NCI-H1105 (cell line): Measurements from ENCODE around the gene UACA.
"Not testable (repeated sequence)": the region's sequence is repeated elsewhere in the genome, so short reads cannot be mapped to it uniquely, and the experiment has no call there.

Source experiments
- DNase-seq: peaks from one replicate; lab custom pipeline; 2025; lab: John Stamatoyannopoulos, UW

The UACA gene

DNA sequence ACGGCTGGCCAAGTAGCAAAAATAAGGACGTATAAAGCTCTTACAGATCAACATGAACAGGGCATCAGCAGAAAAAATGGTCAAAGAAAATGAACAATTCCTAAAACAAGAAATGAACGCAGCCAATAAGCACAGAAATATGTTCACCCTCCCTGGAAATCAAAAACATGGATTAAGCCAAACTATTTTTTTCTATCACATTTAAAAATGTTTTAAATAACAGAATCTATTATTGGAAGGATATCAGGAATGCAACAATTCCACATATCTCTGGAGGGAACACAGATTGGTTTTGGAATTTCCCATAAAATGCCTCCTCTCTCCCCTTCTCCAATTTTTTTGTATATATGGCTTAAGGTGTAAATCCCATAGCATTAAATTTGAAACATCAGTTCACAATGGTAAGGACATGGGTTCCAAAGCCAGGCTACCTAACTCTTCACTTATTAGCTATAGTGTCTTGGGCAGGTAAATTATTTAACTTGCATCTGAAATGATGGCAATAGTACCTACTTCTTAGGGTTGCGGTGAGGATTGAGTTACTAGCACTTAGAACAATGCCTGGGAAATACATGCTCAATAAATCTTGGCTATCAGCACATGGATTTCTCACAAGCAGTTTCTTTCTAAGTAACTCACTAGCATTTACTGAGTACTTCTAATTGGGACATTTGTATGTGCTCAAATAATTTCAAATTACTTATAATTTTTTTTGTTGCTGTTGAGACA is 10.1 kb downstream of the UACA start:
- DNase-seq, result no peak

DNA sequence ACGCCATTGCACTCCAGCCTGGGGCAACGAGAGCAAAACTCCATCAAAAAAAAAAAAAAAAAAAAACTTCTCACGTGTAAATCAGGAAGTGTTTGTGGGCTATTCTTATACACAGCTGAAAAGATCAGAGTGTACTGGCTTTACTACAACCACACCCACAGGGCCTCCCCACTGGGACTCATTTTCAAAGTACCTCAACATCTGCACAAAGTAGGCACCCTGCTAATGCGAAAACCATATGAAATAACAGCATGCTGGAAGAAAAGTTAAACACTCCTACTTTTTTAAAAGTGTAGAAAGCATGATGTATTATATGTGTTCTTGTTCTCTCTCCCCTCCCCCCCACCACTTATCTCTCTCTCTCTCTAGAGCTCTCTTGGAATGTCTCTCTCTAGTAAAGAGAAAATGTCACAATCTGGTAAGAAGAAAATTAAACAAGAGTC is 11.1 kb downstream of the UACA start:
- no peak for DNase-seq

- DNase-seq, result no peak
These were observed 13.0 kb downstream of the UACA start for GRCh38 chr15:70750203-70750869.

DNA sequence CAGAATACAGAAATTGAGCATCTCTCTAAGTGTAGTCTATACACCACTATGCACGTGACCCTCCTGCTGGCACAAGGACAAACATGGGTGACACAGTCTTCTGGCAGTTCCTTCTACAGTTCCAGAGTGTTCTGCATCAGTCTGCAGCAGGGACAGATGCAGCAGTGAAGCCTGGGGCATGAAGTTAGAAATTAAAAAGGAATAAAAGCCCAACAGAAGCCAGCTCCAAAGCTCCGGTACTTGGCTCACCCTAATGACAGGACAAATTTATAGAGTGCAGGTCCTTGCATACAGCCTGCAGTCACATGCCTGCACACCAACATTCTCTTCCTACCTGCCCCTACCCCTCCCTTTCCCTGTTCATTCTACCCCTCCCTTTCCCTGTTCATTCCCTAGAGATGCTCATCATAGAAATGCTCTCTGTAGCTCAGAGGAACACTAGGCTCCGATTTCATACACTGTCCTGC is 15.0 kb downstream of the UACA start:
- no peak for DNase-seq

- not testable (repeated sequence) for DNase-seq
These were observed 16.8 kb downstream of the UACA start for GRCh38 chr15:70746598-70746997.

- DNase-seq, result no peak
These were observed 20.4 kb downstream of the UACA start for GRCh38 chr15:70742928-70743327.

DNA sequence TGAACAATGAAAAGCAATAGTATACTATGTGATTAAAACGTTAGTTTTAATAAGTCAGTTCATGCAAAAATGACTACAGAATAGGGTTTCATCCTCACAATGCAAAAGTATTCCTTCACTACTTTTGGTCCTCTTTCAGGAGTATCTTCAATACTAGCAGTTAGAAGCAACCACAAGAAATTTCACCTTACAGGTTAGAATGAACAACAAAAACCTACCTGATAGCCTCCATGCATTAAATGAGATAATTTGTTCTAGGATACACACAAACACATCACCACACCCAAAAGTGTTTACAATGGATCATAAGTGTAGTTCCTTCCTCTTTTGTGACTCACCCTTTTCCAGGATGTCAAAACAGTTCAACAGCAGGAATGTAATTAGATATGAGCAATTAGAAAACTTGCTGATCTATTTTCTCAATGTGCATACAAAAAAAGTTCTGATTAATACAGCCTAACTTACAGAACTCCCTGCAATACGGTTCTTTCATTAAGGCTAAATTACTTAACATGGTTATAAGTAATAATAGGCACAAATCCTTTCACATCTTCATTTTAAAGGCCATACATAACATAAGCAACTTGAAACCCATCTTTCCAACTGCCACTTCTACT is 21.6 kb downstream of the UACA start:
- no peak for DNase-seq

DNA sequence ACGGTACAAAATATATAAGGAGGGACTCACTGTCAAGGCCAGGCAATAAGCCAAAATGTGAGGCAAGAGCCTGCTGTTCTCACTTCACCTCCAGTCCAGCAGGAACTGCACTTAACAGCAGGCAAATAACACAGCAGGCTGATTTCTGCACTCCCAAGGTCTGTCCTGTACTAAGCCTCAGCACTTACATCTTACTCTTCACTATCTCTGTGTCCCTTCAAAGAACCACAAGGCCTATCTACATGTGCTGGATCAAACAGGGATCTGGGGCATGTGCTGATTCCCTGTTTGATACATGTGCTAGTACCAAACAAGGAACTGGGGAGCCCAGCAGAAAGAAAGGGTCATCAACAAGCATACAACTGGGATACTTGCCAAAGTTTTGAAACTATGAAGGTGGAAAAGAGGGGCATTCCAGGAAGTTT is 22.2 kb downstream of the UACA start:
- DNase-seq, result no peak

DNA sequence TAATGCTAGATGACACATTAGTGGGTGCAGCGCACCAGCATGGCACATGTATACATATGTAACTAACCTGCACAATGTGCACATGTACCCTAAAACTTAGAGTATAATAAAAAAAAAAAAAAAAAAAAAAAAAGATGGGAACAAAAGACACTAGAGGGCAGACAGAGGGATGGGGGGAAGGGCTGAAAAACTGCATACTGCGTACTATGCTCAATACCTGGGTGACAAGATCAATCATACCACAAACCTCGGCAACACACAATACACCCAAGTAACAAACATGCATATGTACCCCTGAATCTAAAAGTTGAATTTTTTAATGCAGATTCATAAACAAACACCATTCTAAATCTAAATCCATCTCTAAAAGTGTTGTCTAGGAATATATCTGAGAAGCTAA is 28.3 kb downstream of the UACA start:
- not testable (repeated sequence) for DNase-seq

GRCh38 chr15:70729164-70729563 is 34.2 kb downstream of the UACA start:
- DNase-seq, result no peak

DNA sequence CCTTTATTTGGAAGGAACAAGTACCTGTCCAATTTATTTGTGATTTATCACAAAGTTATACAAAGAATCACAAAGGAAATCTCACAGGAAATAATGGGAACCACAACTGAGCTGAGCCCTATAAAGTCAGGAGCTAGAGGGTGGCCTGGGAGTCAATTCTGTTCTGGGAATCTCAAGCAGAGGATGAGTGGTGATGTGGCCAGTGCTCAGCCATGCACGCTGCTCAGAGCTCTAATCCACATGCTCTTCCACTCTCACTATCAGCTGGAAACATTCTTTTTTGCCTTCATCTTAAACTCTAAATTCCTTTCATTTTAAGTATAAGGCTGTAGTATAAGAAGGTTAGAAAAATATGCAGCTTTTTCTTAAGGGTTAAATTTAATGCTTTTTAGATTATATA is 36.6 kb downstream of the UACA start:
- no peak for DNase-seq

DNA sequence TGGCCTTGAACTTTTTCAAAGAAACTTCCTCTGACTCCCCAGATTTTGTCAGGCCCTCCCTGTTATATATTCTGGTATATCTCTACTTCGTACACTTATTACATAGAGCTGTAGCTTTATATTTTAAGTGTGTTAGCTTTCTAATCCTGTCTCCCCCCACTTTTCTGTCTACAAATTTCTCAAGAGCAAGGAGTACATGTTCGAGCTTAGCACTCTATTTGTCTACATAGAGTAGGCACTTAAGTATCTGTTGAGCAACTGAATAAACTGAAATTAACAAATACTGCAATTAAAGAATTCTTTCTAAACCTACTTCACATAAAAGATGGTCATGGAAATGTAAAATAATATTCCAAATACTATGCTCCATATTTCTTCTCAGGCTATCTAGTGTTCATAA is 39.4 kb downstream of the UACA start:
- no peak for DNase-seq

- DNase-seq, result no peak
These were observed 40.3 kb downstream of the UACA start for GRCh38 chr15:70723122-70723422.

GRCh38 chr15:70722266-70723121 is 40.9 kb downstream of the UACA start:
- DNase-seq, result peak; percentile 45

GRCh38 chr15:70720228-70721016 is 42.9 kb downstream of the UACA start:
- DNase-seq, result no peak

DNA sequence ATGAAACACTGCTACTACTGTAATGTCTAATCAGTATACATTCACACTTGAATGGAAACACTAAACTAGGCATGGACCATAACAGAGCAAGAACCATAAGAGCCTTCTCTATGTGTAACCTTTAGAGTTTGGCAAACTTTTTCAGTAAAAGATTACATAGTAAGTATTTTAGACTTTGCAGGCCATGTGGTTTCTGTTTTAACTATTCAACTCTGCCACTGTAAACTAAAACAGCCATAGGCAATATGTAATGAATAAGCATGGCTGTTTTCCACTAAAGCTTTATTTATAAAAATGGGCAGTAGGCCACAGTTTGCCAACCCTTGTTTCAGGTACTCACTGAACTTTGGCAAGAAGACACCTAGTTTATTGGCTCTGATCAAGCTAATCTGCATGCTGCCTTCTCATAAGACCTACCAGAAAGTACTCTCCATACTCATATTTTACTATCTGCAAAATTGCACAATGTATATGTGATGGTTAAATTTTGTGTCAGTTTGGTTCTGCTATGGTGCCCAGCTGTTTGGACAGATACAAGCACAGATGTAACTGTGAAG is 46.0 kb downstream of the UACA start:
- DNase-seq, result no peak

GRCh38 chr15:70715840-70716485 is 47.4 kb downstream of the UACA start:
- DNase-seq, result no peak

DNA sequence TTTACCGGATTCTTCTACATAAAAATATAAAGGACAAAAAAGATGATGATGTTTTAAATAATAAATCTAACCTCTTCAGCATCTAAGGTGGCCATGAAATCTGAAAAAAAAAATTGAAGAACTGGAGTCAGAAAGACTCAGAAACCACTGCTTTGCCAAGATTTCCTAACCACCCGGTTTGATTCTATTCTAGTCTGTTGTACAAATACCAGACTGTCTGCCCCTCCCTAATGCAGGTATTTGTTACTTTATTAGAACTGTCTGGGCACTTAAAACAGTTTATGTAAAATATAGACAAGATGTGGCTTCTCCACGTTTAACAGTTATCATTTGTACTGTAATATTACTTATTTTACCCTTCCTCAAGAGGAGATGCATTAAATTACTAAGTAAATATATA is 48.8 kb downstream of the UACA start:
- DNase-seq, result no peak

GRCh38 chr15:70714015-70714414 is 49.3 kb downstream of the UACA start:
- DNase-seq, result no peak

GRCh38 chr15:70712271-70712670 is 51.1 kb downstream of the UACA start:
- no peak for DNase-seq

GRCh38 chr15:70710714-70711113 is 52.6 kb downstream of the UACA start:
- no peak for DNase-seq
